HUES48 (cell line): ENCODE measurements around the gene DAPK2.

ENCODE experiments used
- H3K27ac ChIP-seq: one replicate; pipeline ENCODE4 v1.7.0; 2013; ENCODE audit warnings: low read depth, low read length, inconsistent platforms
- H3K27me3 ChIP-seq: 2 replicates; pipeline ENCODE4 v1.6.1; 2013; ENCODE audit warnings: mild to moderate bottlenecking, low read length; ENCODE audit not compliant: control insufficient read depth, insufficient read depth
- H3K36me3 ChIP-seq: 2 replicates; pipeline ENCODE4 v1.6.1; 2013; ENCODE audit warnings: low read length; ENCODE audit not compliant: control insufficient read depth, insufficient read depth
- H3K4me1 ChIP-seq: 2 replicates; pipeline ENCODE4 v1.6.1; 2013; ENCODE audit warnings: mild to moderate bottlenecking, low read length; ENCODE audit not compliant: control insufficient read depth, insufficient read depth
- H3K4me3 ChIP-seq: 2 replicates; pipeline ENCODE4 v1.5.1; 2013; ENCODE audit warnings: mild to moderate bottlenecking, low read depth, low read length
- H3K9ac ChIP-seq: 2 replicates; pipeline ENCODE4 v1.6.1; 2013; ENCODE audit warnings: mild to moderate bottlenecking, low read depth, low read length, moderate library complexity
- H3K9me3 ChIP-seq: 2 replicates; pipeline ENCODE4 v1.6.1; 2013; ENCODE audit warnings: low read length; ENCODE audit not compliant: control insufficient read depth, insufficient read depth

The DAPK2 gene

GRCh38 chr15:63982381-63982854 lies 63.9 kb downstream of the DAPK2 start:
- Histone ChIP-seq H3K4me1 (no peaks in the 10 kb centered on the region), H3K27ac (no peak overlapping the region), H3K27me3 (no peaks in the 10 kb centered on the region), H3K9me3 (no peaks in the 10 kb centered on the region), H3K9ac (no peak overlapping the region), H3K36me3 (no peaks in the 10 kb centered on the region), H3K4me3 (no peak overlapping the region)

- Histone ChIP-seq H3K27me3 (no peaks in the 10 kb centered on the region), H3K4me3 (no peak overlapping the region), H3K4me1 (no peaks in the 10 kb centered on the region), H3K36me3 (no peaks in the 10 kb centered on the region), H3K27ac (no peak overlapping the region), H3K9ac (no peak overlapping the region), H3K9me3 (no peaks in the 10 kb centered on the region)
These were observed 64.5 kb downstream of the DAPK2 start for GRCh38 chr15:63981596-63982320.

GRCh38 chr15:63979262-63979793 lies 67.0 kb downstream of the DAPK2 start:
- H3K4me3 ChIP-seq, result no peak overlapping the region
- H3K27me3 ChIP-seq, result no peaks in the 10 kb centered on the region
- no peaks in the 10 kb centered on the region for H3K36me3 ChIP-seq
- H3K9ac ChIP-seq, result no peak overlapping the region
- H3K4me1 ChIP-seq, result peaks cover 8% of the 10 kb centered on the region
- H3K27ac ChIP-seq, result no peak overlapping the region
- H3K9me3 ChIP-seq, result no peaks in the 10 kb centered on the region

- no peaks in the 10 kb centered on the region for H3K9me3 ChIP-seq
- H3K27ac ChIP-seq, result no peak overlapping the region
- H3K4me1 ChIP-seq, result peaks cover 15% of the 10 kb centered on the region
- H3K27me3 ChIP-seq, result no peaks in the 10 kb centered on the region
- no peak overlapping the region for H3K4me3 ChIP-seq
- H3K9ac ChIP-seq, result no peak overlapping the region
- no peaks in the 10 kb centered on the region for H3K36me3 ChIP-seq
These were observed 67.6 kb downstream of the DAPK2 start for GRCh38 chr15:63978511-63979261.

GRCh38 chr15:63977119-63977518 lies 69.2 kb downstream of the DAPK2 start:
- Histone ChIP-seq H3K9ac (no peak overlapping the region), H3K36me3 (no peaks in the 10 kb centered on the region), H3K4me3 (no peak overlapping the region), H3K9me3 (no peaks in the 10 kb centered on the region), H3K4me1 (peaks cover 30% of the 10 kb centered on the region), H3K27ac (no peak overlapping the region), H3K27me3 (no peaks in the 10 kb centered on the region)

GRCh38 chr15:63974021-63974420 lies 72.3 kb downstream of the DAPK2 start:
- peak overlapping the region; percentile 67 for H3K27ac ChIP-seq
- H3K4me3 ChIP-seq, result peak overlapping the region; percentile 6; the same call in 1 of the 2 replicates
- H3K27me3 ChIP-seq, result no peaks in the 10 kb centered on the region
- H3K4me1 ChIP-seq, result peaks cover 41% of the 10 kb centered on the region
- H3K9ac ChIP-seq, result no peak overlapping the region
- no peaks in the 10 kb centered on the region for H3K36me3 ChIP-seq
- no peaks in the 10 kb centered on the region for H3K9me3 ChIP-seq

GRCh38 chr15:63973212-63974009 lies 72.9 kb downstream of the DAPK2 start:
- H3K27me3 ChIP-seq, result no peaks in the 10 kb centered on the region
- H3K36me3 ChIP-seq, result no peaks in the 10 kb centered on the region
- no peak overlapping the region for H3K9ac ChIP-seq
- H3K27ac ChIP-seq, result peak overlapping the region; percentile 88
- no peaks in the 10 kb centered on the region for H3K9me3 ChIP-seq
- H3K4me1 ChIP-seq, result peaks cover 41% of the 10 kb centered on the region
- H3K4me3 ChIP-seq, result 0 out of 2 replicates have a peak overlapping the region, but pooled peaks have one; percentile 6

- Histone ChIP-seq H3K27ac (peak overlapping the region; percentile 88), H3K9ac (no peak overlapping the region), H3K9me3 (no peaks in the 10 kb centered on the region), H3K36me3 (no peaks in the 10 kb centered on the region), H3K4me3 (no peak overlapping the region), H3K27me3 (no peaks in the 10 kb centered on the region), H3K4me1 (peaks cover 41% of the 10 kb centered on the region)
These were observed 73.5 kb downstream of the DAPK2 start for GRCh38 chr15:63972801-63973200.

GRCh38 chr15:63971904-63972303 lies 74.4 kb downstream of the DAPK2 start:
- Histone ChIP-seq H3K27ac (peak overlapping the region; percentile 49), H3K9me3 (no peaks in the 10 kb centered on the region), H3K36me3 (no peaks in the 10 kb centered on the region), H3K4me3 (no peak overlapping the region), H3K27me3 (no peaks in the 10 kb centered on the region), H3K9ac (no peak overlapping the region), H3K4me1 (peaks cover 41% of the 10 kb centered on the region)

GRCh38 chr15:63971427-63971805 lies 74.9 kb downstream of the DAPK2 start:
- no peak overlapping the region for H3K4me3 ChIP-seq
- no peaks in the 10 kb centered on the region for H3K27me3 ChIP-seq
- no peaks in the 10 kb centered on the region for H3K9me3 ChIP-seq
- peaks cover 41% of the 10 kb centered on the region for H3K4me1 ChIP-seq
- no peak overlapping the region for H3K9ac ChIP-seq
- no peaks in the 10 kb centered on the region for H3K36me3 ChIP-seq
- H3K27ac ChIP-seq, result peak overlapping the region; percentile 5
